Endometrial microvascular endothelial cells (primary cell): ENCODE data around the gene KRT83. TPM values are rescaled to one million over a fixed set of nuclear protein-coding genes. Genes with fewer than 3 reads are reported as not detected.
"Not testable (repeated sequence)": the region's sequence is repeated elsewhere in the genome, so short reads cannot be mapped to it uniquely, and the experiment has no call there.

ENCODE experiments used
- in situ Hi-C: cut with HindIII; loops from 2 replicates; pipeline ENCODE4 v1.10.0; 2017; ENCODE audit warnings: low sequenced_read_pairs, low pct_unique_long_range_greater_than_20kb; ENCODE audit errors: inconsistent ontology term
- total RNA-seq: library from RNA; depleted of rRNA; stranded (reverse); fragments of >200 nt; gene quantifications from one replicate; pipeline ENCODE4 v1.2.3, GENCODE V29; 2015; ENCODE audit errors: inconsistent ontology term

The KRT83 gene
- total RNA-seq, 1 donor from 2014 or later = not detected

DNA sequence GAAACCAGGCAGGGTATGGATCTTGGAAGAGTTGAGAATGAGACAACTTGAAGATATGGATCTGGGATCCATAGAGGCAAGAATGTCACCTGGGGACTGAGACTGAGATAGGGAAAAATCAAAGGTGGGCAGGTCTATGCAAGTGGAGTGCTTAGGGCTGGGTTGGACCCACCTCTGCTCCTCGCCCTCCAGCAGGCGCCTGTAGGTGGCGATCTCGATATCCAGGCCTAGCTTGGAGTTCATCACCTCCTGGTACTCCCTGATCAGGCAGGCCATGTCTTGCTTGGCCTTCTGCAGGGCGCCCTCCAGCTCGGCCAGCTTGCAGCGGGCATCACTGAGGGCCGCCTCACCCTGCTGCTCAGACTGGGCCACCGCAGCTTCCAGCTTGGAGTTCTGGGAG, 5.5 kb downstream of the KRT83 start:
- in situ Hi-C loops = not testable (repeated sequence)

DNA sequence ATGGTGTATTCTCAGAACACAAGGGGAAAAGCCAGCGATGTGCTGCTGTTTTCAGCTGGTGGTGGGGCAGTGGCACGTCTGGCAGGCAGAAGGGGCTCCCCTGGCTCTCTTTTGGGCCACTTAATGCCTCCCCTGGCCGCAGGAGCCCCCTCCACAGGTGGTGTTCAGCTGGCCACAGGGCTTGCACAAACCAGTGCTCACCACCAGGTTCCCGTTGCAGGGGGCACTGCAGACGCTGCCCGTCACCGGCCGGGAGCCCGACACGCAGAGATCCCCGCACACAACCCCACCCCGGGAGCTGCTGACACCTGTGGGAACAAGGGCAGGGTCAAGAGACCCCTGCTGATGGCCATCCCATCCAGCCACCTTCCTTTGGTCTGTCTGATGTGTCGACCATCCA, 6.7 kb downstream of the KRT83 start:
- in situ Hi-C loops = no loop called here

DNA sequence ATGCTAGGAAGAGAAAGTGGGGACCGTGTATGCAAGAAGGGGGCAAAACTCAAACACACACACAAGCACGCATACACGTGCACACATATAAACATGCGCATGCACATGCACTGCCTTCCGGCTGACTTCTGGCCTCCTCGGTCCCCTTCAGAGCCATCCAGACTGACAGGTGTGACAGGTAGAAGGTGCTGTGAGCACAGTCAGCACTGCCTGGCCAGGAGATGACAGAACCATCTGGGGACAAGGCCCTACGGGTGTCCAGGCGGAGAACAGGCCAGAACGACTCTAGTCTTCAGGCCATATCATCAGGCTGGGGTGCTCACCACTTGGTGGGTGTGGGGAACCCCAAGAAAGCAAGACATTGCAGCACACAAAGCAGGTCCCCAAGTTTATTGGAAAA, 7.3 kb downstream of the KRT83 start:
- in situ Hi-C loops = no loop called here

GRCh38 chr12:52313461-52313860, 7.7 kb downstream of the KRT83 start:
- in situ Hi-C loops = no loop called here

DNA sequence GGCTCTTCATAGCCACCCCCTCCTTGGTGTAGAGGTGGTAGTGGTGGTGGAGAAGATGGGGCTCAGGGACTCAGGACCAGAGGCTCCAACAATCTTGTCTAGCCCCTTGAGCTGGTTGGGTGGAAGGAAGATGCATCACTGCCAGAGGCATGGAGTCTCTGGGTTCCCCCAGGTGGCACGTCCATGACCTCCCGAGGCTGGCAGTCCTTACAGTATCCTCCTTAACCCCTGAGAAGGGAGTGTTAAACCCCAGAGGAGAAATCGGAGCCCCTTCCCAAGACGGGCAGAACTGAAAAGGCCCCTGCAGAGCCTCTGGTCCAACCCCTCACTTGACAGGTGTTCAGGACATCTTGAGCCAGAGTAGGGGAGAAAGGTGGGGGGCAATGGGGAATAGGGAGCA, 9.1 kb downstream of the KRT83 start:
- in situ Hi-C loops = no loop called here

- in situ Hi-C loops = no loop called here
Observed at GRCh38 chr12:52311285-52311648, 9.9 kb downstream of the KRT83 start.

DNA sequence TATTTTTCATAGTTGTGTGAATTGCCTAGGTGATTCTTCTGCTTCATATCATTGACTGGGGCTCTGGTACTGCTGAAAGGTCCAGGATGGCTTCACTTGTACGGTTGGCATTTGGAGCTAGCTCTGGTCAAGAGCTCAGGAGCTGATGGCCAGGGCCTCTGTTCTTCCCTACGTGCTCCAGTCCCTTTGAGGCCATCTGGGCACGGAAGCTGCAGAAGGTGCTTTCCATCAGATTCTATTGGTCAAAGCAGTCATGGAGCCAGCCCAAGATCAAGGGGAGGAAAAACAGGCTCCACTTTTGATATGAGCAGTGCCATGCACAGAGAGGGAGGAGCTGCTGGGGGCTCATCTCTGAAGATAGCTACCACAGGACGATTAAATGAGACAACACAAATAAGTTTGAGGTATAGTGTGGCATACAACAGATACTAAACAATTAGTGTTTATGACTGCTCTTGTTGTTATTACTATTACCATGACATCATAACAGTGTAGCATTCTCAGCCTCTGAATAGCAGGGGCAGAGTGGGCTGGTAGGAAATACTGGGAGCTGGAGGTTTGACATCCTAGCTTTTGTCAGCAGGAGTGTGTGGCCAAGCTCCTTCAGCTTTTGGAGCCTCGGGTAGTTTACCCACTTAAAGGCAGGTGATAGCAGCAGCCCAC, 10.4 kb downstream of the KRT83 start:
- in situ Hi-C loops = no loop called here

DNA sequence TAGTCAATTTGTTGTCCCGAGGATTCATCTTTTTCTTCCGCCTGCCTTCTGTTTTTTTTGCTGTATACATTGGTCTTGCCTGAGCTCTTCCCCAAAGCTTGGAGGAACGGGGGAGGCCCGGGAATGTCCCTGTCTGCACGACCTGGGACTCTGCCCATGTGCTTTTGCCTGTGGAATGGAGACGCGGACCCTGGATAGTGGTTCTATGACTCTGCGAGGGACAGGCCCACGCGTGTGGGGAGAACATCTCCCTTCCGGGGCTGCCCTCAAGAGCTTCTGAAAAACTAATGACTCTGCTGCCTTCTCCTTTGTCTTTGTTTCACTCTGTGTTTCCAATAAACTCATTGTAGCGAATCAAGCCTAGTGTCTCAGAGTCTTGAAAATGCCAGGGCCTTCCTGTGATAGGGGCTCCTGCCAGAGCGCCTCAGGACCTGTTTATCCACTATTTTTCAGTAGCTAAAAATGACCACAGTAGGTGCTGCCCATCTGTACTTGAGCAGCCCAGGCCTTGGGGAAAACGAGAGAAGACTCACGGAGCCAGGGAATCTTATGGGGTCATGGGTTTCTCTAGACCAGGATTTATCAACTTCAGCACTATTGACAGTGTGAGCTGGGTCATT, 12.3 kb downstream of the KRT83 start:
- in situ Hi-C loops = no loop called here

DNA sequence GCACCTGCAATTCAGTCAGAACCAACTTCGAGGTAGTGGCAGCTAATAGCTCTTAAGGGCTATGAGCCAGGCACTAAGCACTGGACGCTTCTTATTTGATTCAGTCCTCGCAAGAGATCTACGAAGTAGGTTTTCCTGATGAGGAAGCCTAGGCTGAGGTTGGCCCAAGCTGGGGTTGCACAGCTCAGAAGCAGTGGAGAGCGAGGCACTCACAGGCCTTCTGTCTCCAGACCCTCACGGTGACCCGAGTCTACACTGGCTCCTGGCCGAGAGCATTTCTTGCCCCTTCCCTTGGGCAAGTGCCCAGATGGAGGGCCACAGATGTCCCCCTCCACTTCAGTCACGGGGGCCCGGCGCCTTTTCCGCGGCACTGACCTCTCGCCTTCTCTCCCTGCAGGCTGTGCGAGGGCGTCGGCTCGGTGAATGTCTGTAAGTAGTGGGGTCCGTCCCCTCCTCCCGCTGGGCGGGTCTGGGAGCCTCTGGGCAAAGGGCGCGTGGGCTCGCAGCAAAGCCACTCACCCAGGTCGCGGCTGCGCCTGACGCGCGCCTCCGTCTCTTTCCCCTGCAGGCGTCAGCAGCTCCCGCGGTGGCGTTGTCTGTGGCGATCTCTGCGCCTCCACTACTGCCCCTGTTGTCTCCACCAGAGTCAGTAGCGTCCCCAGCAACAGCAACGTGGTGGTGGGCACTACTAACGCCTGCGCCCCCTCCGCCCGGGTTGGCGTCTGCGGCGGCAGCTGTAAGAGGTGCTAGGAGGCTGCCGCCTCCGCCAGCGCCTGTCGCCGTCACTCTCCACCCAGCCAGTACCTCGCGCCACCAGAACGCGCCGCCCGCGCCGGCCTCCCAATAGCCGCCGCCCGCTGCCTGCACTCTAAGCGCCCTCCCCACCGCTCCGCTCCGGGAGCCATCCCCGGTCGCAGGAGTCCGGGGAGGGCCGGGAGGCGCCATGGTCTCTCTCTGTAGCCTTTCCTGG, 13.1 kb downstream of the KRT83 start:
- in situ Hi-C loops = no loop called here

GRCh38 chr12:52306731-52307130, 14.5 kb downstream of the KRT83 start:
- in situ Hi-C loops = no loop called here

DNA sequence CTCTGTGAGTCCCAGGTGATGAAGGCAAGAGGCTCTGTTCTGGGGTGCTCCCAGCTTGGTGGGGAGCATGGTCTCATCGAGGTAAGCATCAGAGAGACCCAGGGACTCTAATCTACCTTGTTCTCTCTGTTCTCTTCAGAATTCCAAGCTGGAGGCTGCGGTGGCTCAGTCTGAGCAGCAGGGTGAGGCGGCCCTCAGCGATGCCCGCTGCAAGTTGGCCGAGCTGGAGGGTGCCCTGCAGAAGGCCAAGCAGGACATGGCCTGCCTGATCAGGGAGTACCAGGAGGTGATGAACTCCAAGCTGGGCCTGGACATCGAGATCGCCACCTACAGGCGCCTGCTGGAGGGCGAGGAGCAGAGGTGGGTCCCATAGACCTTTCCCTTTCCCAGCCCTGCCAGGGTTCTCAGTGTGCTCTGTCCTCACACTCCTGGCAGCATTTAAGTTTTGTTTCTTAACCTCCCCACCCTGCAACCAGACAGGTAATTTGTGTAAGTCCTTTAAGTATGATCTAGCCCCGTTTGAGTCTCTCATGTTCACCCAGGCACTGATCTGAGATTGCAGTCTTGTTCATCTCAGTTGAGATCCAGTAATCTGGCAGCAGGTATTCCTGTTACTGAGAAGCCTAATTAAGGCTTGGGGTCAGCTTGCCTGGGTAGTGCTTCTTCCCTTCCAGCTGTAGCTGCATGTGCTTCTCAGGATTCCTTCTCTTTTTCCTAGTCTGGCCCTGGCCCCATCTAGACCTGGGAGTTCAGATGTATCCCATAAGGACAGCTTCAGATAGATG, 15.1 kb downstream of the KRT83 start:
- in situ Hi-C loops = no loop called here

DNA sequence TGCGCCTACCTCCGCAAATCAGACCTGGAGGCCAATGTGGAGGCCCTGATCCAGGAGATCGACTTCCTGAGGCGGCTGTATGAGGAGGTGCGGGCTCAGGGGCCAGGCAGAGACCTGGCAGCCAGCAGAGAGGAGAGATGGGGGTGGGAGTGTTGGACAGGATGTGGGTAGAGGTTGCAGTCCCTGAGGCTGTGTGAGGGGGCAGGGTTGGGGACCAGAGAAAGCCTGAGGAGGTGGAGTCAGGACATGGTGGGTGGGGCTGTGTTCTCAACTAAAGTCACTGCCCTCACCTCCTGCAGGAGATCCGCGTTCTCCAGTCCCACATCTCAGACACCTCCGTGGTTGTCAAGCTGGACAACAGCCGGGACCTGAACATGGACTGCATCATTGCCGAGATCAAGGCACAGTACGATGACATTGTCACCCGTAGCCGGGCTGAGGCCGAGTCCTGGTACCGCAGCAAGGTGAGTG, 16.2 kb downstream of the KRT83 start:
- in situ Hi-C loops = not testable (repeated sequence)

- in situ Hi-C loops = not testable (repeated sequence)
Observed at GRCh38 chr12:52302242-52302914, 18.8 kb downstream of the KRT83 start.

DNA sequence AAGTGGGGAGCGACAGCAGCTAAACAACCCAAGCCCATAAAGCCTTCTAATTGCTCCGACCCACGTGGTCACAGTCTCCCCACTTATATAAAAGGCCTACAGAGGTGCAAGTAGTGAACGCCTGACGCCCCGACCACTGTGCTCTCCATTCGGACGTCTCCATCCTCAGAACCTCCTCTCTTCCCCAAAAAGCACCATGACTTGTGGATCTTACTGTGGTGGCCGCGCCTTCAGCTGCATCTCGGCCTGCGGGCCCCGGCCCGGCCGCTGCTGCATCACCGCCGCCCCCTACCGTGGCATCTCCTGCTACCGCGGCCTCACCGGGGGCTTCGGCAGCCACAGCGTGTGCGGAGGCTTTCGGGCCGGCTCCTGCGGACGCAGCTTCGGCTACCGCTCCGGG, 19.5 kb downstream of the KRT83 start:
- in situ Hi-C loops = not testable (repeated sequence)

DNA sequence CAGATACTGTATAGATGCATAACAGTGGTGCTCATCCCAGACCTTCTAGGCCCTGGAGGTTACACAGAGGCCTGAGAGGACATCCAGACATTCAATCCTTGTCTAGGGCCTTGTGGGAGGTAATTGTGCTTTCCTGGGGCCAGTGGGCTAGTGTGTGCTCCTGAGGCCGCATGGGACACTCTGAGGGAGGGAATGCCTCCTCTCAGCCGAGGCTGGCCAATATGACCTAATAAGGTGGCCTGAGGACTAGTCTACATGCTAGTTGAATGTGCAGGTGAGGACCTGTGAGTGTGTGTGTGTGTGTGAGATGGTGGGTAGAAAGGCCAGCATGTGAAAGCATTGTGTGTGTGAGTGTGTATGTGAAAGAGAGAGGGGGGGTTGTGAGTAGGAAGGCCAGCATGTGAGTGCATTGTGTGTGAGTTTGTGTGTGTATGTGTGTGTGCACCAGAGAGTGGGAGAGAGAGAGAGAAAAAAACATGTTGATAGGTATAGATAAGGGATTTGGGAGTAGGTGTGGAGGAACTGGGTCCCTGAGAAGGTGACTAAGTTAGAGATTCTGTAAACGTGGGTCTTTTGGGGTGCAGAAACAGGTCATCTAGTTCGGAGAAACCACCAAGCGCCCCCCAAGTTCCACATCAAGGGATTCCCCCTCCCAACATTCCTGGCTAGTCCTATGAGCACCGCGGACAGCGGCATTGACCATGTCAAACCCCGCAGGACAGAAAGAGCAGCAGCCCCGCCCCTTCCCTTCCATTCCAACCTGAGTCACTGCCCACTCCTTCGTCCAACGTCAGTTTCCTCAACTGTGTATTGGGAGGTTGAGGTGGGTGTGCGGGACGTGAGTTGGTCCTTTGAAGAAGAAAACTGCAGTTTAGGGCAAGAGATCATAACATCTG, 20.2 kb downstream of the KRT83 start:
- in situ Hi-C loops = no loop called here

GRCh38 chr12:52298677-52299190, 22.5 kb downstream of the KRT83 start:
- in situ Hi-C loops = no loop called here

GRCh38 chr12:52296572-52297215, 24.5 kb downstream of the KRT83 start:
- in situ Hi-C loops = no loop called here
